ENCODE measurements around the gene GPR135. TPM values are rescaled to one million over a fixed set of nuclear protein-coding genes. Genes with fewer than 3 reads are reported as not detected.

GPR135 gene
- total RNA-seq, 1 donor from 2014 or later = 0.91 TPM

DNA sequence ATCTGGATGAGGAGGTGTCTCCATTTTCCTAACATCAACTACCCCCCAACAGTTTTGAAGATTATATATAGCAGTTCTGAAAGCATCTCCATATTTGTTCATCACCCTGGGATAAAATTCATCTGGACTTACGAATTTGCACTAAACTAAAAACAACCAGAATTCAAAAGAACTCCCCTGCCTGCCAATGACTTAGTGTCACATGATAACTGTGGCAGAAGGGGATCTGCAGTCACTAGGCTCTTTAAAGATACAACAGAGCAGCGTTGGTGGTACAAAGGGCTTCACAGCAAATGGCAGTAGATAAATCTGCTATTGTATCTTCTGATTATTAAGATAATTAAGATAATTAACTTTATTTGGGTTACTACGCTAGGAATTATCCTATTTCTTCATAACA is 30.1 kb downstream of the GPR135 start:
- TF ChIP-seq, protein P1, sequence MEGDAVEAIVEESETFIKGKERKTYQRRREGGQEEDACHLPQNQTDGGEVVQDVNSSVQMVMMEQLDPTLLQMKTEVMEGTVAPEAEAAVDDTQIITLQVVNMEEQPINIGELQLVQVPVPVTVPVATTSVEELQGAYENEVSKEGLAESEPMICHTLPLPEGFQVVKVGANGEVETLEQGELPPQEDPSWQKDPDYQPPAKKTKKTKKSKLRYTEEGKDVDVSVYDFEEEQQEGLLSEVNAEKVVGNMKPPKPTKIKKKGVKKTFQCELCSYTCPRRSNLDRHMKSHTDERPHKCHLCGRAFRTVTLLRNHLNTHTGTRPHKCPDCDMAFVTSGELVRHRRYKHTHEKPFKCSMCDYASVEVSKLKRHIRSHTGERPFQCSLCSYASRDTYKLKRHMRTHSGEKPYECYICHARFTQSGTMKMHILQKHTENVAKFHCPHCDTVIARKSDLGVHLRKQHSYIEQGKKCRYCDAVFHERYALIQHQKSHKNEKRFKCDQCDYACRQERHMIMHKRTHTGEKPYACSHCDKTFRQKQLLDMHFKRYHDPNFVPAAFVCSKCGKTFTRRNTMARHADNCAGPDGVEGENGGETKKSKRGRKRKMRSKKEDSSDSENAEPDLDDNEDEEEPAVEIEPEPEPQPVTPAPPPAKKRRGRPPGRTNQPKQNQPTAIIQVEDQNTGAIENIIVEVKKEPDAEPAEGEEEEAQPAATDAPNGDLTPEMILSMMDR (IDR thresholded peaks at IDR 0.05; ENCODE audit: partially characterized antibody, unreplicated experiment) = no peak
- Mint-ChIP-seq H3K27ac (ENCODE audit: unreplicated experiment) (no peak overlapping the region), H3K4me3 (ENCODE audit: unreplicated experiment) (no peak overlapping the region), H3K9me3 (ENCODE audit: unreplicated experiment) (no peaks in the 10 kb centered on the region), H3K27me3 (ENCODE audit: unreplicated experiment) (no peaks in the 10 kb centered on the region), H3K36me3 (ENCODE audit: unreplicated experiment) (no peaks in the 10 kb centered on the region), H3K4me1 (ENCODE audit: low read depth, unreplicated experiment) (no peaks in the 10 kb centered on the region)
- DNase-seq = no peak

DNA sequence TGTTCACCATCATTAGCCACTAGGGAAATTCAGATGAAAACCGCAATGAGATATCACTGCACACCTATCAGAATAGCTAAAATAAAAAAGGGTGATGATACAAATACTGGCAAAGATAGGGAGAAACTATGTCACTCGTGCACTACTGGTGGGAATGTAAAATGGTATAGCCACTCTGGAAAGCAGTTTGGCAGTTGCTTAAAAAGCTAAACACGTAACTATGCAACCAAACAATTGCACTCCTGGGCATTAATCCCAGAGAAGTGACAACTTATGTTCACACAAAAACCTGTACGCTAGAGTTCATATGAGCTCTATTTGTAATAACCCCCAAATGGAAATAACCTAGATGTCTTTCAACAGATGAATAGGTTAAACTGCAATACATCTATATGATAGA is 35.4 kb downstream of the GPR135 start:
- H3K4me3 Mint-ChIP-seq (ENCODE audit: unreplicated experiment) = no peak overlapping the region
- H3K36me3 Mint-ChIP-seq (ENCODE audit: unreplicated experiment) = no peaks in the 10 kb centered on the region
- H3K9me3 Mint-ChIP-seq (ENCODE audit: unreplicated experiment) = no peaks in the 10 kb centered on the region
- DNase-seq = no peak
- no peak overlapping the region for H3K27ac Mint-ChIP-seq (ENCODE audit: unreplicated experiment)
- H3K4me1 Mint-ChIP-seq (ENCODE audit: low read depth, unreplicated experiment) = peaks cover 11% of the 10 kb centered on the region
- no peaks in the 10 kb centered on the region for H3K27me3 Mint-ChIP-seq (ENCODE audit: unreplicated experiment)
- TF ChIP-seq, protein P1 (IDR thresholded peaks at IDR 0.05; ENCODE audit: partially characterized antibody, unreplicated experiment) = no peak

DNA sequence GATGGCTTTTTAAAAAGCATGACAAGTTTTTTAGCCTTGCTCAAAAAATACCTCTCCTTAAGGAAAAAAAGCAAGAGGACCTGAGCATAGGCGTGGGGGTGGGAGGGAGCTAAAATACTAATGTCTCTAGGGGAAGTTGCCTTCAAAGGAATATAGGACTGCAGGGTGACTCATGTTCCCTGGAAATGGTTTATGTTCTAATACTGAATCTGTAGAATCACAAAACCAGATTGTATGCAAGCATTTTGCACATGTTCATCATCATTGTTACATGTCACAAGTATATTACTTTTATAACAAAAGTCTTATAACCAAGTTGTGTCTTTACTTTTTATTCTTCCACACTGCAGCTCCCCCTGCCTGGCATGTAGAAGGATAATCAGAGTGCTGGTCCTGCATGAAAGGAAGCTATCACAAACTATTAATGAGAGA is 36.6 kb downstream of the GPR135 start:
- Mint-ChIP-seq H3K27me3 (ENCODE audit: unreplicated experiment) (no peaks in the 10 kb centered on the region), H3K27ac (ENCODE audit: unreplicated experiment) (no peak overlapping the region), H3K9me3 (ENCODE audit: unreplicated experiment) (no peaks in the 10 kb centered on the region), H3K4me3 (ENCODE audit: unreplicated experiment) (no peak overlapping the region), H3K4me1 (ENCODE audit: low read depth, unreplicated experiment) (peaks cover 11% of the 10 kb centered on the region), H3K36me3 (ENCODE audit: unreplicated experiment) (no peaks in the 10 kb centered on the region)
- DNase-seq = no peak
- TF ChIP-seq, protein P1 (IDR thresholded peaks at IDR 0.05; ENCODE audit: partially characterized antibody, unreplicated experiment) = no peak

DNA sequence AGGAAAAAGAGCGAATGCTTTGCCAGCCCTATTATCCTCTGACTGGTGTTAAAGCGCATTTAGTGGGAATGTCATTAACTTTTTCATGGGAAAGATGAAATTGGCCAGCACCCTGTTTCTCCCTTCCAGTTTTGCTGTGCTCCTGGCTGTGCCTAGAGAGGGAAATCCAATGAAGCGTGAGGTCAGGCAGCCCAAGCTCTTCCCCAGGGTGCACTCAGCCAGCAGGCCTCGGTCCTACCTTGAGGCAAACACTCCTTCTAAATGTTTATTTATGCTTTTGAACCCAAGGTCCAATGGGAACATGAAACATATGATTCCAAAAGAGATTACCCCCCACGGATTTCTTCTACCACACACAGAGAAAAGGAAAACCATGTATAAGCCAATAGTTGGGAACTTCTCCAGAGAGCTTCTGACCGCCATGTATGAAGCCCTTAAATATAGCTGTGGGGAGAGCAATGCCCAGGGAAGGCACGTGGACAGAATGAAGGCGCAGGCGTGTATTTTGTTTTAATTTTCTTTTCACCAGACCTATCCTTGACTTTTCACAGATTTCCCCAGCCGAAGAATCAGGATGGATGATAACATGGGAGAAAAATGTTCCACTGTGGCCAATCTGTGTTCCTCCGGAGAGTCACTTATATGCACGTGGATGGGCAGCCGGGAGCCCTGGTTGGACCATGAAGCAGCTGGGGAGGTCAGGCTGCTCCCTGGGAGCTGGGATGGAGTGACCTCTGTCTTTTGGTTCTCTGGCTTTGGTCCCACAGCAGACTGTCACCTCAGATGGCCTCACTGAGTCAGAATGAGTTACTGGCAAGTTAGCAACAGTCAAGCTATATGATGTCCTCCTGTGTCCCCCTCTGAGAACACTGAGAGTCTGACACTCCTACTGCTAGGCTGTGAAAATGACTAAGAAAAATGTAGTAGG is 37.3 kb downstream of the GPR135 start:
- no peak for DNase-seq
- Mint-ChIP-seq H3K4me3 (ENCODE audit: unreplicated experiment) (no peak overlapping the region), H3K9me3 (ENCODE audit: unreplicated experiment) (no peaks in the 10 kb centered on the region), H3K36me3 (ENCODE audit: unreplicated experiment) (no peaks in the 10 kb centered on the region), H3K27ac (ENCODE audit: unreplicated experiment) (no peak overlapping the region), H3K4me1 (ENCODE audit: low read depth, unreplicated experiment) (peaks cover 11% of the 10 kb centered on the region), H3K27me3 (ENCODE audit: unreplicated experiment) (no peaks in the 10 kb centered on the region)
- TF ChIP-seq, protein P1 (IDR thresholded peaks at IDR 0.05; ENCODE audit: partially characterized antibody, unreplicated experiment) = no peak

DNA sequence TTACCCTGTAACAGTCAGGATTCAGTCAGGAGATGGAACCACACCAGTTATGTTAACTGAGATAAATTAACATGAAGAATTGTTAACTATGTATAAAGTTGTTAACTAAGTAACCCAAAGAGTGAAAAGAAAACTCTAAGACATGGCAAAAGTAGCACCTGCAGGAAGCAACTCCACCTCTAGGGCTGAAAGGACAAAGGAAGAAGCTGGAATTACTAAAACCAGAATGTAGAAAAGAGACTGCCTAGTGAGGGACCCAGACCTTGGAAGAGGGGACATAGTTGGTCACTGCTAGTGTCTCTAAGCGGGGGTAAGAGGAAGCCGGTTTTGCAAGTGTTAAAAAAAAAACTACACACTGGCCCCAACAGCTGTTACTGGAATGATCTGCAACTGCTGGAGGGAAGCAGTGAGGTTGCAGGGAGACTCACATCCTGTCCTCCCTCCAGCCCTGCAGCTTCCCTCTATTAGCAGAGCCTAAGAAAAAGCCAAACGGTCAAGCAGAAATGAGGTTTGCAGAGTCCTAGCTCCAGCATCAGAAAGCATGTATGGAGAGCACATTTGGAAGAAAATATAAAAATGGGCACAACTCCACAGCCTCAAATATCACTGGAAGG is 39.8 kb downstream of the GPR135 start:
- Mint-ChIP-seq H3K9me3 (ENCODE audit: unreplicated experiment) (no peaks in the 10 kb centered on the region), H3K36me3 (ENCODE audit: unreplicated experiment) (no peaks in the 10 kb centered on the region), H3K27me3 (ENCODE audit: unreplicated experiment) (no peaks in the 10 kb centered on the region), H3K4me3 (ENCODE audit: unreplicated experiment) (no peak overlapping the region), H3K27ac (ENCODE audit: unreplicated experiment) (no peak overlapping the region), H3K4me1 (ENCODE audit: low read depth, unreplicated experiment) (peaks cover 11% of the 10 kb centered on the region)
- TF ChIP-seq, protein P1 (IDR thresholded peaks at IDR 0.05; ENCODE audit: partially characterized antibody, unreplicated experiment) = no peak
- DNase-seq = no peak
